Osteocyte (in vitro differentiated cells): ENCODE measurements around the gene DNER. TPM values are rescaled to one million over a fixed set of nuclear protein-coding genes. Genes with fewer than 3 reads are reported as not detected.
"Not testable (repeated sequence)": the region's sequence is repeated elsewhere in the genome, so short reads cannot be mapped to it uniquely, and the experiment has no call there.

Experiments
- DNase-seq: peaks from one replicate; pipeline ENCODE4 v3.0.0; 2021; ENCODE audit warnings: mixed read lengths; ENCODE audit not compliant: unreplicated experiment; ENCODE audit errors: extremely low spot score
- H3K27ac Mint-ChIP-seq: one replicate; pipeline ENCODE4 v1.8.0; 2021; ENCODE audit warnings: mild to moderate bottlenecking, mixed read lengths; ENCODE audit not compliant: unreplicated experiment
- H3K27me3 Mint-ChIP-seq: one replicate; pipeline ENCODE4 v1.8.0; 2021; ENCODE audit warnings: mixed read lengths; ENCODE audit not compliant: unreplicated experiment
- H3K36me3 Mint-ChIP-seq: one replicate; pipeline ENCODE4 v1.8.0; 2021; ENCODE audit warnings: mixed read lengths; ENCODE audit not compliant: unreplicated experiment
- H3K4me1 Mint-ChIP-seq: one replicate; pipeline ENCODE4 v1.8.0; 2021; ENCODE audit warnings: mixed read lengths; ENCODE audit not compliant: unreplicated experiment
- H3K4me3 Mint-ChIP-seq: one replicate; pipeline ENCODE4 v1.8.0; 2021; ENCODE audit warnings: mild to moderate bottlenecking, moderate library complexity, mixed read lengths; ENCODE audit not compliant: unreplicated experiment
- H3K9me3 Mint-ChIP-seq: one replicate; pipeline ENCODE4 v1.8.0; 2021; ENCODE audit warnings: mixed read lengths; ENCODE audit not compliant: unreplicated experiment
- CTCF ChIP-seq: fragments of 200-600 bp; sonication (generic); IDR thresholded peaks from 2 replicates; pipeline ENCODE4 v1.5.0; 2021; ENCODE audit warnings: antibody characterized with exemption, mild to moderate bottlenecking, moderate library complexity
- total RNA-seq: library from RNA; stranded (reverse); gene quantifications from 2 replicates; pipeline ENCODE4 v1.2.1, GENCODE V29; 2021

DNER gene
- total RNA-seq, 1 donor from 2014 or later = 0.19 TPM

DNA sequence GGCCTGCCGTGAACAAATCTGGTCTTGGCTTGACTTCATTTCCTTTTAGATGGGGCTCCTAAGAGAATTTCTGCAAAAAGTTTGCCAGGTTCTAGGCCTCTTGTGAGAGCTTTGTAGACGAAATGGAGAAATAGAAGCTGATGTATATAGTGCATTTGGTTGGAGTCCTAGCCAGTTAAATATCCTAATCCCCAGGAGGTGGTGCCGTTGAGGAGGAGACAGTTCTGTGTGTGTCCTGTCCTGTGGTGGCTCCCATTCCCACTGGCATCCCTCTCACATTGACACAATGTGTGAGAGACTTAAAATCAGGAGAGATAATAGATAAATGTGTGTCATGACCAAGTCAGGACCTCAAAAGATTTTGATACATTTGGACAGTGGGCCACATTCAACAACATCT, 34.6 kb upstream of the DNER start:
- Mint-ChIP-seq H3K27me3 (no peaks in the 10 kb centered on the region), H3K27ac (no peak overlapping the region), H3K4me1 (no peaks in the 10 kb centered on the region), H3K4me3 (no peak overlapping the region), H3K36me3 (peaks cover 2% of the 10 kb centered on the region), H3K9me3 (peaks cover 4% of the 10 kb centered on the region)
- no peak for TF ChIP-seq CTCF
- no peak for DNase-seq

DNA sequence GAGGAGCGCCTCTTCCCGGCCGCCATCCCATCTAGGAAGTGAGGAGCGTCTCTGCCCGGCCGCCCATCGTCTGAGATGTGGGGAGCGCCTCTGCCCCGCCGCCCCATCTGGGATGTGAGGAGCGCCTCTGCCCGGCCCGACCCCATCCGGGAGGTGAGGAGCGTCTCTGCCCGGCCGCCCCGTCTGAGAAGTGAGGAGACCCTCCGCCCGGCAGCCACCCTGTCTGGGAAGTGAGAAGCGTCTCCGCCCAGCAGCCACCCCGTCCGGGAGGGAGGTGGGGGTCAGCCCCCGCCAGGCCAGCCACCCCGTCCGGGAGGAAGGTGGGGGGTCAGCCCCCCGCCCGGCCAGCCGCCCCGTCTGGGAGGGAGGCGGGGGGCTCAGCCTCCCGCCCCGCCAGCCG, 28.3 kb upstream of the DNER start:
- DNase-seq, H3K4me1 Mint-ChIP-seq, H3K27me3 Mint-ChIP-seq, H3K27ac Mint-ChIP-seq, H3K4me3 Mint-ChIP-seq, H3K36me3 Mint-ChIP-seq: not testable (repeated sequence)
- H3K9me3 Mint-ChIP-seq = peaks cover 17% of the 10 kb centered on the region

GRCh38 chr2:229740279-229740678, 25.9 kb upstream of the DNER start:
- H3K27me3 Mint-ChIP-seq = no peaks in the 10 kb centered on the region
- H3K4me3 Mint-ChIP-seq = no peak overlapping the region
- TF ChIP-seq CTCF = no peak
- H3K4me1 Mint-ChIP-seq = no peaks in the 10 kb centered on the region
- no peaks in the 10 kb centered on the region for H3K36me3 Mint-ChIP-seq
- DNase-seq = no peak
- peaks cover 26% of the 10 kb centered on the region for H3K9me3 Mint-ChIP-seq
- no peak overlapping the region for H3K27ac Mint-ChIP-seq

- DNase-seq = no peak
- Mint-ChIP-seq H3K4me1 (no peaks in the 10 kb centered on the region), H3K4me3 (no peak overlapping the region), H3K27ac (no peak overlapping the region), H3K9me3 (peaks cover 23% of the 10 kb centered on the region), H3K36me3 (no peaks in the 10 kb centered on the region), H3K27me3 (peaks cover 4% of the 10 kb centered on the region)
- no peak for TF ChIP-seq CTCF
These were observed 23.8 kb upstream of the DNER start for GRCh38 chr2:229738024-229738625.

- Mint-ChIP-seq H3K9me3 (peaks cover 23% of the 10 kb centered on the region), H3K36me3 (no peaks in the 10 kb centered on the region), H3K27me3 (peaks cover 4% of the 10 kb centered on the region), H3K4me3 (no peak overlapping the region), H3K27ac (no peak overlapping the region), H3K4me1 (no peaks in the 10 kb centered on the region)
- no peak for DNase-seq
- TF ChIP-seq CTCF = no peak
These were observed 20.1 kb upstream of the DNER start for GRCh38 chr2:229734410-229734809.
